Activated CD4-positive, CD25-positive, alpha-beta regulatory T cell treated with anti-CD3 and anti-CD28 coated beads, Interleukin-2, amount 50 U/mL, for 24 hours (primary cell): ENCODE measurements around the gene ZIC4.

Experiments used
- ATAC-seq, 2 donors: fragments of 150-1000 bp; cut with Tn5 transposase; one replicate each; pipeline ENCODE4 v1.10.0; 2021; ENCODE audit warnings: mild to moderate bottlenecking in 1 of 2, moderate library complexity in 1 of 2

The ZIC4 gene

GRCh38 chr3:147404800-147405230 lies 1.5 kb downstream of the ZIC4 start:
- no peak for ATAC-seq

GRCh38 chr3:147404000-147404799 lies 2.1 kb downstream of the ZIC4 start:
- no peak for ATAC-seq

- ATAC-seq, result no peak
These were observed 2.8 kb downstream of the ZIC4 start for GRCh38 chr3:147403511-147403910.

GRCh38 chr3:147402159-147402558 lies 4.2 kb downstream of the ZIC4 start:
- ATAC-seq, result no peak

- ATAC-seq, result no peak
These were observed 4.9 kb downstream of the ZIC4 start for GRCh38 chr3:147401421-147401820.

- ATAC-seq, result no peak
These were observed 5.3 kb downstream of the ZIC4 start for GRCh38 chr3:147400999-147401398.

GRCh38 chr3:147400111-147400510 lies 6.2 kb downstream of the ZIC4 start:
- no peak for ATAC-seq

GRCh38 chr3:147398813-147399534 lies 7.4 kb downstream of the ZIC4 start:
- no peak for ATAC-seq

- ATAC-seq, result no peak
These were observed 8.2 kb downstream of the ZIC4 start for GRCh38 chr3:147397875-147398812.

GRCh38 chr3:147397155-147397874 lies 9.0 kb downstream of the ZIC4 start:
- no peak for ATAC-seq

GRCh38 chr3:147396712-147397046 lies 9.7 kb downstream of the ZIC4 start:
- ATAC-seq, result no peak

- no peak for ATAC-seq
These were observed 10.2 kb downstream of the ZIC4 start for GRCh38 chr3:147395899-147396711.

- ATAC-seq, result no peak
These were observed 11.5 kb downstream of the ZIC4 start for GRCh38 chr3:147394884-147395225.

GRCh38 chr3:147393943-147394883 lies 12.1 kb downstream of the ZIC4 start:
- ATAC-seq, result no peak

GRCh38 chr3:147393261-147393942 lies 12.9 kb downstream of the ZIC4 start:
- ATAC-seq, result no peak

- no peak for ATAC-seq
These were observed 13.8 kb downstream of the ZIC4 start for GRCh38 chr3:147392625-147392946.

- ATAC-seq, result no peak
These were observed 14.3 kb downstream of the ZIC4 start for GRCh38 chr3:147391781-147392624.

GRCh38 chr3:147390589-147391569 lies 15.5 kb downstream of the ZIC4 start:
- ATAC-seq, result no peak
